Measurements from ENCODE around the gene TAF11L11. TPM values are rescaled to one million over a fixed set of nuclear protein-coding genes. Genes with fewer than 3 reads are reported as not detected.
"Not testable (repeated sequence)": the region's sequence is repeated elsewhere in the genome, so short reads cannot be mapped to it uniquely, and the experiment has no call there.

TAF11L11 gene
- total RNA-seq, 4 donors from 2014 or later = not detected

DNA sequence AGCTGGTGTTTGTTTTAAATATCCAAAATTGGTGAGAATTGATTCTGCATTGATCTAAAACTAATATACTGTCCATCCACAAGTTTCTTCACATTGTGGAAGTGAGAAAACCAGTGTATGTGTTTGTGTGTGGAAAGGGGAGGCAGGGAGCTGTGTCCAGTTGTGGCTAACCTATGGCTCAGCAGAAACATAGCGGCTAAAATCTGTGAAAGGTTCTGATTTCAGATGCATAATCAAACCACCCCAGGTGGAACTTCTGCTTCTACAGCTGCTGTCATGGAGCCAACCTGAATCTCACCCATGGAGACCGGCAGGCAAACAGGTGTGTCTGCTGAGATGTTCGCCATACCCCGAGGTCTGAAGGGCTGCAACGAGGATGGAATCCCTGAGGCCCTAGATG, 30.2 kb downstream of the TAF11L11 start, which contains the start of gene TAF11L14:
Gene TAF11L14, plus strand, starts transcription at position 301 of the 400 bp plus-strand sequence.
- Histone ChIP-seq H3K4me1 (no peaks in the 10 kb centered on the region), H3K9me3 (no peaks in the 10 kb centered on the region), H3K27ac (no peak within 1 kb of the TSS), H3K27me3 (no peaks in the 10 kb centered on the region), H3K36me3 (no peaks in the 10 kb centered on the region), H3K4me3 (no peak within 1 kb of the TSS)
- TF ChIP-seq CTCF (IDR thresholded peaks at IDR 0.05) (no peak), EP300 (IDR thresholded peaks at IDR 0.05) (no peak), POLR2AphosphoS5 (IDR thresholded peaks at IDR 0.05) (no peak), POLR2A (IDR thresholded peaks at IDR 0.05) (no peak)
- 83 to 88% methylated on average over 1 to 3 of the region's 5 CpGs for WGBS, 2 donors (ENCODE audit: low coverage in 1 of 2)
- no peak for ATAC-seq

- ATAC-seq, H3K9me3 ChIP-seq, H3K4me3 ChIP-seq, H3K27me3 ChIP-seq, H3K27ac ChIP-seq, H3K36me3 ChIP-seq, H3K4me1 ChIP-seq: not testable (repeated sequence)
- 87 to 92% methylated on average over 4 to 5 of the region's 10 CpGs for WGBS, 2 donors (ENCODE audit: low coverage in 1 of 2)
Observed at GRCh38 chr5:17649232-17649631, 45.2 kb downstream of the TAF11L11 start.

- H3K36me3 ChIP-seq, ATAC-seq: not testable (repeated sequence)
- no CpG with 5 or more reads among the region's 32 CpGs for WGBS, 2 donors (ENCODE audit: low coverage in 1 of 2)
Observed at GRCh38 chr5:17655201-17655759, 51.3 kb downstream of the TAF11L11 start.

More at GRCh38 chr5:17655201-17655759, 51.3 kb downstream of the TAF11L11 start:
- H3K4me3 ChIP-seq, H3K9me3 ChIP-seq, H3K27me3 ChIP-seq, H3K27ac ChIP-seq, H3K4me1 ChIP-seq: not testable (repeated sequence)

Small RNA genes within 50 kb of the gene (small RNA-seq; reads per million reads assigned to genes)
- 0 reads per million in 4 donors for gene AC233724.1
- gene AC233724.2 = 0 reads per million in 4 donors
- gene AC233724.3 = 0 reads per million in 4 donors
- gene AC233724.4 = 0 reads per million in 4 donors
- 0 reads per million in 4 donors for gene AC233724.6
- gene AC233724.7 = 0 reads per million in 4 donors

Other genes with a start within 250 kb of the TAF11L11 start
- gene TAF11L2, start 106.0 kb upstream of the TAF11L11 start, total RNA-seq = not detected
- gene TAF11L3, start 85.8 kb upstream of the TAF11L11 start, total RNA-seq = not detected
- not detected for gene TAF11L4, start 82.4 kb upstream of the TAF11L11 start, total RNA-seq
- not detected for gene TAF11L5, start 78.9 kb upstream of the TAF11L11 start, total RNA-seq
- not detected for gene TAF11L6, start 75.5 kb upstream of the TAF11L11 start, total RNA-seq
- gene TAF11L7, start 18.4 kb upstream of the TAF11L11 start, total RNA-seq = not detected
- gene TAF11L8, start 13.2 kb upstream of the TAF11L11 start, total RNA-seq = not detected
- gene TAF11L9, start 9.8 kb upstream of the TAF11L11 start, total RNA-seq = not detected
- gene TAF11L10, start 6.4 kb upstream of the TAF11L11 start, total RNA-seq = not detected
- not detected for gene TAF11L12, start 6.2 kb downstream of the TAF11L11 start, total RNA-seq
- not detected for gene TAF11L13, start 27.9 kb downstream of the TAF11L11 start, total RNA-seq
- not detected for gene TAF11L14, start 30.3 kb downstream of the TAF11L11 start, total RNA-seq

Data from gastroesophageal sphincter (tissue), 4 donors.